SK-N-DZ (cell line): ENCODE results near the gene CZIB. TPM values are rescaled to one million over a fixed set of nuclear protein-coding genes. Genes with fewer than 3 reads are reported as not detected.

Source experiments
- DNase-seq: peaks from one replicate; pipeline ENCODE4 v3.0.0-alpha.2; 2015; ENCODE audit warnings: low spot score
- polyA plus RNA-seq, 2 experiments: library from polyadenylated mRNA; depleted of rRNA; stranded (reverse); fragments of >200 nt; gene quantifications; 2 replicates each; pipeline ENCODE4 v1.2.3, GENCODE V29; 2014

Gene CZIB
- polyA plus RNA-seq (2014; cell fraction: cytosol; rRNA removed) = 61.1 and 72.1 TPM in 2 replicates
- 122 and 191 TPM in 2 replicates for polyA plus RNA-seq (2014; cell fraction: nucleus; rRNA removed)

DNA sequence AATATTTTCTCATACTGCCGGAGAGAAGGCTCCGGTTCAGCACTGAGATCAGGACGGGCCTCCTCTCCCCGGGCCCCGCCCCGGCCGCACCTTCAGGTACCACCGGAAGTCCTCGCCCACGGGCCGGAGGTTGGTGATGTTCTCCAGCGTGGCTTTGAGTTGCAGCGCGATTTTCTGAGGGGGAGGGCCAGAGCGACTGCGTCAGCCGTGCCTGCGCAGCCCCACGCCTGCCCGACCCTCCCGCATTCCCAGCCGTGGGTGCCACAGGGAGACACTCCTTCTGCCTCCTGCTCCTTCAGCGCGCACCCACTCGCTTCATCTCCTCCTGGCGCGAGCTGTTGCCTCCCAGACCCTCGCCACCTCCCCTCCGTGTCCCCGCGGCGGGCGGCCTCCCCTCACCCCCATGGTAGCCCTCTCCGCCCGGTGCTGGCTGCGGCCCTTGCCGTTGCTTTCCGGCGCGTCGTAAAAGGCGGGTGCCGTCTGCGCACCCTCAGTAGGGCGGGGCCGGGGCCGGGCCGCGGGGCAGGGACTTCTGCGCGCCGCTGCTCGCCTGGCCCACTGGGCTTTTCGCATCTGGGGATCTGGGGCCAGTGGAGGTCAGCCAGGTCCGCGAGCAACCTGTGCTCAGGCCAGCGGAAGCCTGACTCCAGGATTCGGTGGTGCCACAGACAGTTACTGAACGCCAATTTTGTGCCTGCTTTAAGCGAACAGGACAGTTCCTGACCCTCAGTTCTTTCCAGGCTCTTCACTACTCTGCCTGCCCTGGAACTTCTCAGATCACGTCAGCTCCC lies at the start of gene CZIB:
Gene CZIB, minus strand, starts transcription at position 464 of the 791 bp plus-strand sequence. Its CDS starts 59 bp downstream, at position 405.
- peak; percentile 89 for DNase-seq

DNA sequence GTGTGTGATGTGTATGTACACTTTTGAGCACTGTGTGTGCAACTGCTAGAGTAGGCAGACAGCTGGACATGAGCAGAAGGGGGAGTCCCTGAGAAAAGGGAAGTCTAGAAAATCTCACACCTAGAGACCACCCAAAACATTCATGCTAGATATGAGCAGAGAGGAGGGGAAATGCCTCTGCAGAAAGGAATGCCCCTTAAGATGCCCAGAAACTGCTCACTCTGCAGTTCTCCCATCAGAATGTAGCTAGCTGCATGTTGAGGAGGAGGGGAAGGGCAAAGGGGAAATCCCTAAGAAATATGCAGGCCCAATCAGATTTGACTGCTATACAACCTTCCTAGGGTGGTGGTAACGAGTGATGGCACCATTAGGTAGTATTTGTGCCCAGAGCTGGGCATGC lies 49.7 kb upstream of the CZIB start:
- no peak for DNase-seq

GRCh38 chr1:53267761-53268160 lies 47.3 kb upstream of the CZIB start:
- DNase-seq = no peak

- DNase-seq = no peak
These were observed 45.6 kb upstream of the CZIB start for GRCh38 chr1:53266038-53266437.

DNA sequence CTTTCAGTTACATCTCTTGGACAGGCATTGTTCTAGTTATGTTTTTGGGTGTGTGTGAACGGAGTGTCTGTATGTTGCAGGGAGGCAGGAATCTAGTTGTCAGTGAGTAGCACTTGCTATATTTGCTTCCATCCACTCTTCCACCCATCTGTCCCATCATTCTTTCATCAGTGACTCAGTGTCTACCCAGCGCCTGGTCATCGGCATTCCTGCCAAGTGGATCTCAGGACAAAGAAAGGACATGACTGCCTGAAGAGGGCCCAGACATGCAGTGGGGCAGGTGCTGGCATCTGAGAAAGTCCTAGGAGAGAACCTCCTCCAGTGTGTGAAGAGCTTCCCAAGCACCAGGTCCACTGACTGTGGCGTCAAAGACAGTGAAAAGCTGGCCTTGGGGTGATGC lies 45.1 kb upstream of the CZIB start:
- DNase-seq = no peak

DNA sequence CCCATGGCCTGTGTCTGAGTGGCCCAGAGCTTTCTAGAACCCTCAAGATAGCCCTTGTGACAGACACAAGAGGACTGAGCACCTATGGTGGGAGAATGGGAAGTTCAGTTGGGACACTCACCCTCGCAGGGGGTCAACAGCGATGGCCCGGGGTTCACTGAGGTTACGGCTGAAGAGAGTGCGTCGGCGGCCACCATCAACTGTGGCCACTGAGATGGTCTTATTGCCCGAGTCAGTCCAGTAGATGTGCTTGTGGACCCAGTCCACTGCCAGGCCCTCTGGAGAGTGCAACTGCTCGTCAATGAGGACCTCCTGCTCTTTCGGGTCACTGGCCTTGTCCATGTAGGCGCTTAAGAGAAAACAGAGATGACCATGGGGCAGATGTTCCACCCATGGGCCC lies 43.6 kb upstream of the CZIB start:
- no peak for DNase-seq

- DNase-seq = no peak
These were observed 41.6 kb upstream of the CZIB start for GRCh38 chr1:53262000-53262399.

DNA sequence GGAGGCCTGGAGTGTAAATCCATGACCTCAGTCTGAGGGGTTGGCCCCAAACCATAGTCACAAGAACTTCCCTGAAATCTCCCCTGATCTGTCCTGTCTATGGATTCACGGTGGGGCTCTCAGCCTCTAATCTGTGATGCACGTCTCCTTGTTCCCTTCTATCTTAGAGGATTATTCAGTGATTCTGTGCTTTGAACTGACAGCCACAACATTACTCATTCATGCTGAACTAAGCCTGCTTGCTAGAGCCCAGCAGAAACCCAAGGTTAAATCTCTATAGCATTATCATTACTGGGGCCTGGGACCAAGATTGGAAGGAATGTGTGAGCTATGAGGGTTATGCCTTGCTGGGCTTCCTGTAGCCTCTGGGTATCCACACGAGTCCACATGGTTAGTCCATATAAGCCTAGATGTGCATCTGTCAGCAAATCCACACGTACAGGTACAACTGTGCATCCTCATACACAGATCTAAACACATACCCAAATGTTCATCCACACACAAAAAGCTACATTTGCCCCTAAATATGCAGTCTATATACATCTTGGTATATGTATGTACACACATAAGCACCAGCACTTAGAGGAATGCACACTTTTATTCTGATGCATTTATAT lies 40.3 kb upstream of the CZIB start:
- DNase-seq = no peak

- no peak for DNase-seq
These were observed 39.5 kb upstream of the CZIB start for GRCh38 chr1:53259932-53260331.

GRCh38 chr1:53258216-53258615 lies 37.8 kb upstream of the CZIB start:
- no peak for DNase-seq

DNA sequence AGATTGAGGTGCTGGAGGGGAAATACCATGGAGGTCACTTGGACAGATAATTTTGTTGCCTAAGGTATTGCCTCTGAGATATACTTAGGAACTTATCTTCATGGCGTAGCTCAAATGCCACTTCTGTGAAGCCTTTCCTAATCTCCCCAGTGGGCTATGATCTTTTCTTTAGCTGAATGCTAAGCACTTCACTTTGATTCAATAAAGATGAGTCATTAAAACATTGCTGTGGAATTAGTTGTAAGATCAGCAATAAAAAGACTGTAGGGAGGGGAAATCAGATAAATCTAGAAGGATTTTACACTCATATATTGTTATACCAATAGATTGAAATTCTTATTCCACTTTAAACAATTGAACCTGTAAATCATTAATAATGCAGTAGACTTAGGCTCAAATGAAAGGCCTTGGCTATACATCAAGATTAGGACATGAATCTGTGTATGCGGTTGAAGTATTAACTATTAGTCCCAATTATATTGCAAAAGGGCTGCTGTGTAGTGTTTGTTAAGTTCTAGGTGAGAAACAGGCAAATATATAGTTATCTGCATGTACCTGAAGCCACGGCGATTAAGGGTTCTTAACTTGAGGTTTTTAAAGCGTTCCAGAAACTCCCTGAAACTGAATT lies 37.1 kb upstream of the CZIB start:
- DNase-seq = no peak

- no peak for DNase-seq
These were observed 36.3 kb upstream of the CZIB start for GRCh38 chr1:53256511-53257453.

DNA sequence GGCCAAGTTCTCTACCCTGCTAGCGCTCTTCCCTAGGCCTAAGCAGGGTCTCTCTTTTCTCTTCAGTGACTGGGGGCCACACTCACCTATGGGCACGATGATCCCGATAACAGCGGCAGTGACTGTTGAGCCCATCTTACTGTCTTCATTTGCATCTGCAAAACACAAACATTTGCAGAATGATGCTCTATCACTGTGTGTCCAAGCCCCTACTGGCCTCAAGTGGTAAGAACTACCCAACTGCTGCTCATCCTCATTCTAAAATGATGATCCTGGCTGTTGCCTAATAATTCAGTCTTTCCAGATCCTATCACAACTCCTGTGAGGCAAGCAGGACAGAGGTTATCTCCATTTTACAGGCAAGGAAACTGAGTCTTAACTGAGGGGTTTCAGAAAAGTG lies 34.6 kb upstream of the CZIB start:
- DNase-seq = no peak

DNA sequence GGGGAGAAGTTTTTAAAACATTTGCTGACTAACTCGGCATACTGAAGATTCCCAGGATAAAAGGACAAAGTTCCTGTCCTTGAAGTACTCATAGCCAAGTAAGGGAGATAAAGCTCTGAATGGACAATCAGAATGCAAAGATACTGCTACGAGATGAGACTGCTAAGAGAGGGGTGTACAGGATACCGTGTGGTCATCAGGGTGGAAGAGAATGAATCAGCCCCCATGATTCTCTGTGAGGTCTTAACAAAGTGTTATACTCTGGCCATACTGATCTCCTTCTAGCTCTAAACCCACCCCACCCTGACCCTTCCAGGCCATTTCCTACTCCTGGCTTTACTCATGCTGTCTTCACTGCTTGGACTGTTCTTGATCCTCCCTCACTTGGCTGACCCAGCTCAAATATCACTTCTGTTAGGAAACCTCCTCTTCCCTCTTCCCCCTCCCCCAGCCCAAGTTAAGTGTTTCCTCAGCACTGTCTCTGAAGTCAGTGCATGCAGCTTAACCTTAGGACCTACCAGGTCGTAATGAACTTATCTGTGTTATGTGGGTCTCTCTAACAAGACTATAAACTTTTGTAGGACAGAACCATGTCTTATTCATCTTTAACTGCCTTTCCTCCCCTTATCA lies 33.7 kb upstream of the CZIB start:
- no peak for DNase-seq

DNA sequence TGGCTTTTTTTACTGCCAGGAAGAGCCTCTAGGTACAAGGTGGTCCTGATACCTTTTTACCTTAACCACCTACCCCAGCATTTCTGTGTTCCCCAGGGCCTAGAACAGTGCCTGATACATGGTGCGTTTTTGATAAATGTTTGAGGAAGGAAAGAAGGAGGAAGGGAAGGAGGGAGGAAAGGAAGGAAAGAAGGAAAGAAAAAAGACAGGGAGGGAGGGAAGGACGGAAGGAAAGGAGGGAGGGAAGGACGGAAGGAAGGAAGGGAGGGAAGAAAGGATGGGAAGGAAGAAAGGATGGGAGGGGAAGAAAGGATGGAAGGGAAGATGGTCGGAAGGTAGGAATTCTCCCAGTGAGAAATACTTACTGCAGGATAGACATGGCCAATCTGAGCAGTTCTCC lies 29.9 kb upstream of the CZIB start:
- no peak for DNase-seq

- no peak for DNase-seq
These were observed 29.3 kb upstream of the CZIB start for GRCh38 chr1:53249706-53250105.

GRCh38 chr1:53246261-53247134 lies 26.1 kb upstream of the CZIB start:
- DNase-seq = no peak

GRCh38 chr1:53244141-53244540 lies 23.7 kb upstream of the CZIB start:
- no peak for DNase-seq

DNA sequence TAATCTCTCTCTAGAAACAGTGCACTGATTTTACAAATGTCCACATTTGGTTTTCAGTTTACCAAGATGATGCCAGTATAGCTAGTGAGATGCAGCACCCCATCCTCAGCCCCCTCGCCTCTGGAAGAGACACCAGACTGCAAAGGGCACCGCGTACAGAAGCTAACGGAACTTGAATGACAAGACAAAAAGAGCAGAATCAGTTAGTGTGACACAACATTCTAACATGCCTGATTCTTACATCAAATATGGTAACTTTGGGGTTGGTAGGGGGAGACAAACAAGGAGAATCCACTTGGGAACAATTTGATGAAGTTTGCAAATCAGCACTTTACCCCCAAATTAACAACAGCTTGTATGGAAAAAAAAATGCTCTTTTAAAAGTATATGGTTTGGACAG lies 21.9 kb upstream of the CZIB start:
- DNase-seq = no peak

GRCh38 chr1:53241828-53242227 lies 21.4 kb upstream of the CZIB start:
- no peak for DNase-seq
